ENCODE data around the gene PPP3CA.

PPP3CA gene

DNA sequence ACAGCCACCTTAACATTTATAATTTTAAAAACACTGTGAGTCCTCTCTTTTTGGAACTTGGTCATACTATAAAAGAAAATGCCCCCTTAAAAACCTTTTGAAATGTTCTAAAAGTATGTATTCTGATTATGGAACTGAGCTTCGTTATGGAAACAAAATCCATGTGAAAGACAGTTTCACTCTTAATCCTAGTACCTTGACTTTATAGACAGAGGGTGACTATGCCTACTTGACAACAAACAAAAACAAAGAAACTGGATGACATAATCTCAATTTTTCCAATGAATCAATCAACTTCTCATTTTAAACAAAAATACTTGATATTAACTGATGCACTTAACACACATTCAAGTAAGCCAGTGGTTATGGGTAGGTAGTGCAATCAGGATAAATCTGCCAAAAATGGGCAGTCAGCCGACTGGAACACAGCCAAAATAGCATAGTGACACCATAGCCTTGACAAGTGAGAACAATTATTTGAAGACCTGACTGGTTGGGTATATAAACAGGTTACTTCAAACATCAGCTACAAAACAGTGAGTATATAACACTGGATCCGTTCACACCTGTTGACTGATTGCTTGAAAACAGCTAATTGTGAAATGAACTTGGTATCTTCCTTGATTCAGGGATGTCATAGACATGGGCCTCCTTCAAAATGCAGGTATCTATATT, 265.5 kb downstream of the PPP3CA start:
- DNase-seq, result no peak

- no peak for DNase-seq
Observed at GRCh38 chr4:101081166-101081565, 266.2 kb downstream of the PPP3CA start.

DNA sequence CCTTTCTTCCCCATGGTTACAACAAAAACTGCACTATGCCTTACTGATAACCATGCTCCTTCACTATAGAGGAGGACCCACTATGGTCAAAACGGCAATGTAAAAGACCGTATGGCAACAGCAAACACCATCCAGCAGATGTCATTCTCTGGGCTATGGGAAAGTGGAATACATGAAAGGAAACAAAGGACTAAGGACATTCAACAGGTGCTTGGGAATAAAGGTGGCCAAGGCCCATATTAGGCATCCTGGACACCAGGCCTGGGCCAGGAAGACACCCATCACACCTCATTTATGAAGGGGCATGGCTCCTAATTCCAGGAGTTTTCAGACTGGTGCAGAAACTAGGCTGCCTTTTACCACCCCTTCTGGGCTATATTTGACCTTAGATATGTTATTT, 268.4 kb downstream of the PPP3CA start:
- DNase-seq, result no peak

GRCh38 chr4:101076032-101076431, 271.3 kb downstream of the PPP3CA start:
- no peak for DNase-seq

- no peak for DNase-seq
Observed at GRCh38 chr4:101075536-101075935, 271.8 kb downstream of the PPP3CA start.

DNA sequence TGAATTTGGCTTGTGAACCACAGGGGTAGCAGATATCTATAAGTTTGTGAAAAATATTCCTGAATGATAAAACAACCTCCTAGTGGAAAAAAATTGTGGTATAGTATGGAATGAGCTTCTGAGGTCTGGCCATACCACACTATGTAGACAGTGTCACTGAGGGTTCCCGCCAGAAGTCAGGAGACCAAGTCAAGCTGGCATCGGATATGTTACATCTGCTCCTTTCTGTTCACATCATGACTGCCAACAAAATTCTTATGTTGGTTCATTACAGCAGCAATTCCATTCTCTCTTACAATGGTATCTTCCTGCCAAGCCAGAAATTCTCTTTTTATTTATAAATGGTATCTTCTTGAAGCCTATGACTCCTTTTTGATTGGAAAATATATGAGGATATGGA, 273.0 kb downstream of the PPP3CA start:
- no peak for DNase-seq

DNA sequence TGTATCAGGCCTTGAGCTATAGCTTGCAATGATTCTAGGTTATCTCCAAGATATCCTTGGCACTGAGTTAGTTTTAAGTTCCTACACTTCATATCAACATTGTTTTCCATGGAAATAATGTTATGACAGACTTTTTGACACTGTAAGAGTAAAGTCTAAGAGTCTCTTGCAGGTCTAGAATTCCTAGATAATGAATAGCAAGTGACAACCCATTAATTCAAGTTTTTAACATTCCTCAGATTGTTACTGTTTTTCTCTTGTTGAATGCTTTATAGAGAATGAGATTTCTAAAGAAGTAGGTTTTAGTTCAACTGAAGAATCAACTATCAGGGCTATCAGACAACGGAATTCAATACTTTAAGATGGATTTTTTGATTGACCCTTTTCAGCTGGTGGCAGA, 276.1 kb downstream of the PPP3CA start:
- DNase-seq, result no peak

DNA sequence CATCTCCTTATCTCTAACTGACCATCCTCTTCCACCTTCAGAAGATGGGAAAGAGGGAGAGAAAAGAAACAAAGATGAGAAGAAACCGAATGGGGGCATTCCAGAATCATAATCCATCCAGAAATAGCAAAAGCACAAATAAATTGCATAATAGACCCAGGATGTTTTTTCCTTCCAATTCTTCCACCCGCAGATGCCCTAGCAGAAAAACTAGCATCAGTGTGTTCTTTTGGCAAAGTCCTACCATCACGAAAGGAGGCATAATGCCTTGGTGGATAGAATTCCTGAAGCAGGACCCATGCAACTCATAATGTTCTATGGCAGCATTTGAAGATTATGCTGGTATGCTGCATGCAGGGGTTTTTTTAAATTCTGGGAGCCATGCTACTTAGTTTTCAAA, 279.2 kb downstream of the PPP3CA start:
- no peak for DNase-seq

DNA sequence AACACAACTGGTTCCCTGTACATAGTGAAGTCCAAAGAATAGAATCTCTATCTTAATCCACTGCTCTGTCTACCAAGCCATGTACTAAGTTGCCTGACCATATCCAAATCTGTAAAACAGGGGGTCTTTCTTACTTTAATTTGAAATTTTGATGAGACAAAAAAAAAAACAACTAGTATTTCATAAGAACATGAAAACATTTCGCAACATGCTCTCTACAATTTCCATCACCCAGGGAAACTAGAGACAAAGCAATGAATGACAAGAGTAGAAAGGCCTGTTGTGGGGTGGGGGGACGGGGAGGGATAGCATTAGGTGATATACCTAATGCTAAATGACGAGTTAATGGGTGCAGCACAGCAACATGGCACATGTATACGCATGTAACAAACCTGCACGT, 279.9 kb downstream of the PPP3CA start:
- no peak for DNase-seq

GRCh38 chr4:101066626-101067170, 280.6 kb downstream of the PPP3CA start:
- no peak for DNase-seq

DNA sequence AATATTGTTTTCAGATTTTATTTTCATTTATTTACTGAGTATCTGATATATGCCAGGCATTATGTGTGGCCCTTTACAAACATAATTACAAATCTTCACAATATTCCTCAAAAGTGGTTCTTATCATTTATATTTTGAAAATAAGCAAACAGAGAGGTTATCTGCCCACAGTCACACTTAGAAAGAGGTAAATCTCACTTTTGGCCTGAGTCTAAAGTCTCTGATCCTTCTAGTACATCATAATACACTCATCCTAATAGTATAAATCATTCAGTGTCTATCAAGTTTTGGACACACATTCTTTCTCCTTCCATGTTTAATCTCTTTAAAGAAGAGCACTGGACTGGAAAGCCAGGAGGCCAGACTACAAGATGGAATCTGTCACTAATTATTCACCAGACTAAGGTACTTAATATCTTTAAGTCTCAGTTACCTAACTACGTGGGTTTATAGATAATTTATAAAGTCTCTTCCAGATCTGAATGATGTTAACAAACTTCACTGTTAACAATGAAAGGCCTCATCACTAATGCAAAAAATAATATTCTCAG, 281.3 kb downstream of the PPP3CA start:
- DNase-seq, result no peak

DNA sequence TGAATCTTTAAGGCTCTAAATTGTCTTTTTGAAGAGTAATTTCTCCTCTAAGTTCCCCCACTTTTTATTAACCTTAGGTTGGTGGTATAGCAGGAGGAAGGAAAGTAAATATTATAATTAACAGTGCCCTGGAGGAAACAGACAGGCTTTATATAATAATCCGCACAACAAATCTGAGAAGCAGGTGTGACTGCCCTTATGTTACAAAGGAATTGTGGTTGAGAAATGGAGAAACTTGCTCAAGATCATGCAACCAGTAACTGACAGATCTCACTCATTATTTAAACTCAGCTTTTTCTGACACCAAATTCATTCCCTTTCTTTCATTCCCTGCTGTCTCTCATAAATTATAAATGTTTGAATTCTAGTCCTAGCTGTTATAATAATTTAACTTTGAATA, 282.0 kb downstream of the PPP3CA start:
- DNase-seq, result no peak

DNA sequence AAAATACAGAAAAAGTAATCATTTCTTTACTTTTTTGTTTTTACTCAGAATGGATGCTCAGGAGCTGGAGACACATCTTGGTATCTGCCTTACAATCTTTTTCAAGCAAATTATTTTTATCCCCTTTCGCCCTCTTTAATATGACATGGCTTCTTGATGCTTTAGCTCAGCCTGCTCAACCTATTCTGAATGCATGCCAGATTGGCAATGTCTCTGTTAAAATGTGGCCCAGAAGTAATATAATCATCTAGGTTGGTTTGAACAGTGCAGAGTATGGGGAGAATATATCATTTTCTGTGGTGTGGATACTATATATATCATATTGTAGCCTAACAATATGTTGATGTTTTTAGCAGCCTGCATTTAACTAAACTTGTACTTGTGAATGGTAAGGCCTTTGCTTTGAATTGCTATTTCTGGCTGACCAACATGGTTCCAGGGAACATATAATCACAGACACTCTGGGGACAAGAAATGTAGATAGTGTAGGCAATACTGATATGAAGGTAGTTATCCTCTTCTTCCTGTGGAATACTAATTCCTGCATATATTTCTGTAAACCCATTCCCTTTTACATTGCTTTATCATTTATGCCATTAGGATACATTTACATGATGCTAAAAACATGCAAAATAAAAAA, 282.7 kb downstream of the PPP3CA start:
- DNase-seq, result no peak

GRCh38 chr4:101055392-101055791, 291.9 kb downstream of the PPP3CA start:
- no peak for DNase-seq

DNA sequence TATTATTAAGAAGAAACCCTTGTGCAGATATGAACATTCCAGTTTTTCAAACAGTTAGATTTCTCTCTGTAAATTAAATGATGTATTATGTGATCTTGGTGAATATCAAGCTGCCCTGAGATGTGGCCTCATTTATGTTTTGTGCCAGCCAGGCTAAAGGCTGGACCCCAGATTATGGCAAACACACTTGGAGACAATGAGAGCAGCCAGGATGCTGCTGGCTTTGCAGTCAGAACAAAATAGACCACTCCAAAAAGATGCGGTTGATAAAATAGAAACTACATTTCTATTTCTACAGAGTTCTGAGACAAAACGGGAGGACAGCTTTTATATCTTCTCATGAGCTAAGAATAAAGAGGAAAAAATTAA, 296.5 kb downstream of the PPP3CA start:
- DNase-seq, result no peak

- no peak for DNase-seq
Observed at GRCh38 chr4:101050088-101050836, 297.1 kb downstream of the PPP3CA start.

DNA sequence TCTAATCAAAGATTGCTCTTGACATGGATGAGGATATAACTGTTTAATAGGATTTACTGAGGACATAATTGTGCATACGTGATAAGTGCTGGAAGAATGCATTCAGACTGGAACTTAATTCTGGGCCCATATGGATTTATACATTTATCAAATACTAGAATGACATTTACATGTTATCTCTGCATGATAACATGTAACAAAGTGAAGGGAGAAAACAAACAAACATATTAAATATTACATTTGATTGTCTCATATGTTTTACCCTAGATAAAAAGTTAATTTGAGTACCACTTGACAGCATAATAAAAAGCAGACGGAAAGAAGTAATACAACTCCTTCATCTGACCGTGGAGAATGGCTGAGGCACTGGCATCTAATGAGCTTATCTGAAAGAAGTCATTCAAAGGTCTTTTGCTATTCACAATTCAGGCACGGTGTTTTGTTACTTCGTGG, 297.8 kb downstream of the PPP3CA start:
- DNase-seq, result no peak

DNA sequence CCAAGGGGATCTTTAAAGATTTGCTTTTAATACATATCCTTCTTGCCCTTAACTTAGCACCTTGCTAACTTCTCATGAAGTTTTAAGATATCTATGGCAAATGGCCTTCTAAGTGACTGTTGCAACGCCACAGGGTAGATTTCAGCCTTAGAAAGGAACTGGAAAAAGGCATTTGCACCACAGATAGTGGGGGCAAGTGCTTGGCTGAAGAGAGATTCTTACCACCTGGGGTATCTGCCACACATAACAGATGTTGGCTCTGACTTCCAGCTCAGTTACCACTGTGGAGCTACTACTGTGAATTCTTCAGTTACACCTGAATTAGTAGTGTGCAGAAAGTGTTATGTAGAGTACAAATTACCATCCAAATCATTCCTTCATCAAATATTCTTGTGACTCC, 302.6 kb downstream of the PPP3CA start:
- DNase-seq, result no peak

DNA sequence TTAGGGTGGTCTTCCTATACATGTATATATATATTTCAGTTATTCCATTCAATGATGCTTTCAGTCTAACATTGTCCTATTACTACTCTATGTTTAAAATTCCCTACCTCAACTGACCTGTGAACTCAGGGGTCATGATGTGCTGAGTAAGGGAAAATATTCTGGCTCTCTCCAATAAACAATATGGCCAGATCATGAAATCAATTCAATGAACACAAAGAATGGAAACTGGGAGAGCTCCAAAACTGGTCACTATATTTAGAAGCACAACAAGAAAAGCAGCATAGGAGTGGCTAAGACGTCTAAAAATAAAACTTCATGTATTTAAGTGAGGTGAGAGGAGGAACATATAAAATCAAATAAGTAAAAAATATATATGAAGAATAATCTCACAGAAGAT, 304.5 kb downstream of the PPP3CA start:
- no peak for DNase-seq

DNA sequence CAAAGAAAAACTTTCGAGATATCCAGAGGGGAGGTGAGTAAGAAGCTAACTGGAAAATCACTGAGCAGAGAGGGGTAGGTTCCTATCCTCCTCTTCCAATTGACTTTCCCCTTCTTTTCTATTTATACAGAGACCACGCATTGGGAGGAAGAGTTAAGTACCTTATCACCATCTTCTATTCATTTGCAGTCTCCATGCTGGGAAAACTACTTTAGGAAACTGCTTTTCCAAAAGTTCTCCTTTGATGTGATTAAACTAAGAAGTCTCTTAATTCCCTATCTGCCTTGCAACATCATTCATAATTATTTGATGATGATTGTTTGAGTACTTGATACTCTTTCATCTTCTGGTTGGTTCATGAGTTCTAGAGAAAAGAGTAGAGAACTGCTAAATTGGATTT, 306.6 kb downstream of the PPP3CA start:
- DNase-seq, result no peak

DNA sequence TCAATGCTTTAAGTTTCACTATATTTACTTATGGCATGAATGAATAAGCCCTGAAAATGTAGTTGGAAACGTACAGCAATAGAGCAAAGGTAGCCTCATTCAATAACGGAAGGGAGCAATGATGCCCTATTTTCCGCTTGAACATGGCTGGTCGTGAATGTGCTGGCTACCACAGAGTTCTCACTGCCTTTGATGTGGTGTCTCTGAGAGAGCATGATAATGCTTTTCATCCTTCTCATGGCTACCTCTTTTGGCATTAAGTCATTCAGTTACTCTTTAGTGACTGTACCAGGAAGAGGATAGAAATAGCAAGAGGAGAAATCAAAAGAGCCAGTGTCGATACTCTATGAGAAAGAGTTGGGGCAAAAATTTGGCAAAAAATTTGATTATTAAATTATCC, 308.0 kb downstream of the PPP3CA start:
- peak; percentile 16 for DNase-seq

- DNase-seq, result no peak
Observed at GRCh38 chr4:101037938-101038413, 309.4 kb downstream of the PPP3CA start.

GRCh38 chr4:101037249-101037648, 310.1 kb downstream of the PPP3CA start:
- DNase-seq, result no peak

GRCh38 chr4:101035487-101035886, 311.8 kb downstream of the PPP3CA start:
- no peak for DNase-seq
